ENCODE measurements around the gene BACH2. TPM values are rescaled to one million over a fixed set of nuclear protein-coding genes. Genes with fewer than 3 reads are reported as not detected.

Gene BACH2
- total RNA-seq, 2 experiments from 2014 or later: 157 to 170 TPM

GRCh38 chr6:90100059-90100665, 196.5 kb downstream of the BACH2 start:
- peaks cover 54% of the 10 kb centered on the region for H3K4me1 ChIP-seq (ENCODE audit: insufficient read depth, low read length)
- H3K4me3 ChIP-seq (ENCODE audit: low read length): no peak overlapping the region
- POLR2A ChIA-PET: interaction anchor here (0.6 to 3.1 kb wide), 3 partner anchors 17 to 547 kb away, joined by 3 to 15 read pairs (median 4); no protein-coding TSS in a partner anchor

GRCh38 chr6:90098627-90099026, 198.0 kb downstream of the BACH2 start:
- peaks cover 94% of the 10 kb centered on the region for H3K4me1 Mint-ChIP-seq (ENCODE audit: low read depth)
- Histone ChIP-seq H3K27ac (ENCODE audit: low read depth in 1 of 2, low read length in 2 of 2) (no peak overlapping the region), H3K4me1 (ENCODE audit: insufficient read depth, low read length) (peaks cover 38% of the 10 kb centered on the region), H3K36me3 (ENCODE audit: insufficient read depth, low read length) (no peaks in the 10 kb centered on the region), H3K9me3 (ENCODE audit: control insufficient read depth in 1 of 2, insufficient read depth in 1 of 2, low read length in 2 of 2) (no peaks in the 10 kb centered on the region), H3K4me3 (ENCODE audit: low read length) (no peak overlapping the region), H3K27me3 (ENCODE audit: control insufficient read depth in 1 of 2, insufficient read depth in 2 of 2, low read length in 2 of 2) (no peaks in the 10 kb centered on the region)
- intact Hi-C loops (cut with DNase I, micrococcal nuclease): loop anchor here (2.0 to 10.0 kb wide), 4 partner anchors 18 to 296 kb away; no protein-coding TSS in a partner anchor
- peak overlapping the region; percentile 7 for H3K4me3 Mint-ChIP-seq
- H3K27ac Mint-ChIP-seq: peak overlapping the region; percentile 82
- ATAC-seq (ENCODE audit: poor library complexity): no peak
- TF ChIP-seq CTCF (IDR thresholded peaks at IDR 0.05): no peak
- ChIA-PET CTCF (interaction anchor here (1.1 kb wide), 2 partner anchors 10 to 295 kb away, joined by 3 to 4 read pairs; no protein-coding TSS in a partner anchor), POLR2A (interaction anchor here (0.6 to 3.1 kb wide), 12 partner anchors 9 to 197 kb away, joined by 3 to 15 read pairs (median 4); no protein-coding TSS in a partner anchor)
- H3K27me3 Mint-ChIP-seq: no peaks in the 10 kb centered on the region
- H3K36me3 Mint-ChIP-seq (ENCODE audit: low read depth): peaks cover 16% of the 10 kb centered on the region
- no peaks in the 10 kb centered on the region for H3K9me3 Mint-ChIP-seq
- no peak for DNase-seq

More at GRCh38 chr6:90100059-90100665, 196.5 kb downstream of the BACH2 start:
- TF ChIP-seq CTCF (IDR thresholded peaks at IDR 0.05): no peak
- Mint-ChIP-seq H3K36me3 (ENCODE audit: low read depth) (peaks cover 27% of the 10 kb centered on the region), H3K4me1 (ENCODE audit: low read depth) (peaks cover 94% of the 10 kb centered on the region), H3K27ac (peak overlapping the region; percentile 82), H3K9me3 (no peaks in the 10 kb centered on the region), H3K4me3 (no peak overlapping the region), H3K27me3 (no peaks in the 10 kb centered on the region)
- CTCF ChIA-PET: no interaction called here
- Histone ChIP-seq H3K36me3 (ENCODE audit: insufficient read depth, low read length) (no peaks in the 10 kb centered on the region), H3K9me3 (ENCODE audit: control insufficient read depth in 1 of 2, insufficient read depth in 1 of 2, low read length in 2 of 2) (no peaks in the 10 kb centered on the region), H3K27ac (ENCODE audit: low read depth in 1 of 2, low read length in 2 of 2) (no peak overlapping the region), H3K27me3 (ENCODE audit: control insufficient read depth in 1 of 2, insufficient read depth in 2 of 2, low read length in 2 of 2) (no peaks in the 10 kb centered on the region)
- intact Hi-C loops (cut with DNase I, micrococcal nuclease): no loop called here
- DNase-seq (no peak), ATAC-seq (ENCODE audit: poor library complexity) (no peak)

- H3K27me3 Mint-ChIP-seq: no peaks in the 10 kb centered on the region
- ATAC-seq (ENCODE audit: poor library complexity) (peak; percentile 77), DNase-seq (peak in 5 of 14 experiments; percentile 17 to 51 (median 43))
- Histone ChIP-seq H3K36me3 (ENCODE audit: insufficient read depth, low read length) (no peaks in the 10 kb centered on the region), H3K27ac (ENCODE audit: low read depth in 1 of 2, low read length in 2 of 2) (no peak overlapping the region), H3K4me3 (ENCODE audit: low read length) (no peak overlapping the region), H3K27me3 (ENCODE audit: control insufficient read depth in 1 of 2, insufficient read depth in 2 of 2, low read length in 2 of 2) (no peaks in the 10 kb centered on the region), H3K9me3 (ENCODE audit: control insufficient read depth in 1 of 2, insufficient read depth in 1 of 2, low read length in 2 of 2) (no peaks in the 10 kb centered on the region), H3K4me1 (ENCODE audit: insufficient read depth, low read length) (peaks cover 34% of the 10 kb centered on the region)
- H3K4me1 Mint-ChIP-seq (ENCODE audit: low read depth): peaks cover 94% of the 10 kb centered on the region
- peak overlapping the region; percentile 7 for H3K4me3 Mint-ChIP-seq
- peaks cover 11% of the 10 kb centered on the region for H3K36me3 Mint-ChIP-seq (ENCODE audit: low read depth)
- intact Hi-C loops (cut with DNase I, micrococcal nuclease): loop anchor here (2.0 to 10.0 kb wide), 4 partner anchors 17 to 297 kb away; no protein-coding TSS in a partner anchor
- H3K9me3 Mint-ChIP-seq: no peaks in the 10 kb centered on the region
- POLR2A ChIA-PET: interaction anchor here (0.6 to 3.1 kb wide), 10 partner anchors 9 to 197 kb away, joined by 3 to 15 read pairs (median 4); no protein-coding TSS in a partner anchor
- CTCF ChIA-PET: interaction anchor here (0.8 to 1.1 kb wide), 4 partner anchors 11 to 343 kb away, joined by 3 to 4 read pairs (median 4); no protein-coding TSS in a partner anchor
- peak overlapping the region; percentile 82 for H3K27ac Mint-ChIP-seq
- TF ChIP-seq CTCF (IDR thresholded peaks at IDR 0.05): peak; percentile 3
These were observed 198.6 kb downstream of the BACH2 start for GRCh38 chr6:90098001-90098531.
